Stimulated activated CD8-positive, alpha-beta memory T cell treated with anti-CD3 and anti-CD28 coated beads, Interleukin-2, amount 100 ng/mL, for 48 hours (primary cell): Measurements from ENCODE around the gene CD300LB.
"Not testable (repeated sequence)": the region's sequence is repeated elsewhere in the genome, so short reads cannot be mapped to it uniquely, and the experiment has no call there.

Experiments
- DNase-seq, 2 donors: peaks; one replicate each; pipeline ENCODE4 v3.0.0-alpha.2; 2020; ENCODE audit warnings: low read depth in 2 of 2

Gene CD300LB

DNA sequence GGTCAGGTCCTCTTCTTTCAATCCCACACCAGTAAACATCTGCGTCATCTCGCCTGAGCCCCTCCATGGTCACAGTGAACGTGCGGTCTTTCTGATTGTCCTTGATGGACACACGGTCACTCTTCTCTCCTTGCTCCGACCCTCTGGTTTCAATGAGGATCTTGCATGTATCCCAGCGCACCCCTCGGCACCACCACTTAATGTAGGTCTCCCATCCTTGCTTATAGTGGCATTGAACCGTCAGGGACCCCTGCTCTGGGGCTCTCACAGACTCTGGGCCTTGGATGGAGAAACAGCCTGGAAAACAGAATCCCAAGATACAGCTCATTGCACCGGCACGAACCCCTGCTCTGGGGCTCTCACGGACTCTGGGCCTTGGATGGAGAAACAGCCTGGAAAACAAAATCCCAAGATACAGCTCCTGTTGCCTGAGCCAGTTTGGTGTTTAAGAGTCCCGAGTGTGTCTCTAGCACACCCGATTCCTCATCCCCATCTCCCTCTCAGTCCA is 5.4 kb downstream of the CD300LB start:
- DNase-seq: no peak

DNA sequence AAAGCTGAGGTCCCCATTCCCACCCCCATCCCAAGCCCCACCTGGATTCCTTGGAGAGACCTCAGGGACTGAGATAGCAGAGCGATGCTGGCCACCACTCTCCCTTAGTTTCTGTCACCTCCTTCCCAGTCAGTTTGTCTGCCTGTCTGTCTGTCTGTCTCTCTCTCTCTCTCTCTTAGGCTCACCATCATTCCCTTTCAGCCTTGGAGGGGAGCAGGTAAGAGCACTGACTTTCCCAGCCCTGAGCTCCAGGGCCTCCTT is 5.9 kb downstream of the CD300LB start:
- no peak for DNase-seq

DNA sequence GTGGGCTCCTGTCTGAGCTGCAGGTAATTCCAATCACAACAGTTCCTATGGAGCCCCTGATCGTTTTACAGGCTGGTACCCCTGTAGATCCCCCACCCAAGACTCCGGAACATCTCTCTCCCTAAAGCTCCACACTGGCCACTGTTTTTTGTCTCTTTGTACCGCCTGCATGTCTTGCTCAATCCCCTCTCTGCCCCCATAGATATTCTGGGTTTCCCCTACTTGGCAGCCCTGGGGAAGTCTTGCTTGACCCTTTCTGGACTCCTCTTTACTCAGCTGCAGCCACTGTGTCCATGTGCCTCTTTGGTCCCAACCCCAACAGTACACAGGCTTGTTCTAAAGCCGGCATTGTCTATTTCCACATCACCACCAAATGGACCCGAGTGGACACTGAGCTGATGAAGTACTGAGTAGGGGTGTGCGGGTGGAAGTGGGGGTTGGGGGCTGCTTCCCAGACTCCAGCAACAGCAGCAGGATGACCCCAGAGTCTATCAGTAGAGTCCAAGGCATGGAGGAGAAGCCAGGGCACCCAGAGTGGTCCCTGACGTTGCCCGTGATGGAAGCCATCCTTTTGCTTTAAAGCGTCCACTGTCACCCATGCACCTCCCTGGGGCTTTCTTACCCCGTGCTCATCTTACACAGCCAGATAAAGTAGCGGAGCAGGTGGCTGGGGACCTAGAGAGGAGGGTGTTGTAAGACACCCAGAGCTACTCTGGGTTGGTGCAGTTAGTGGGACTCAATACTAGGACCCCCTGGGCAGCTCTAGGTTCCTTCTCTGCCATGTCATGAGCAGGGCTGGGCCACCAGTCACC is 6.4 kb downstream of the CD300LB start:
- no peak for DNase-seq

DNA sequence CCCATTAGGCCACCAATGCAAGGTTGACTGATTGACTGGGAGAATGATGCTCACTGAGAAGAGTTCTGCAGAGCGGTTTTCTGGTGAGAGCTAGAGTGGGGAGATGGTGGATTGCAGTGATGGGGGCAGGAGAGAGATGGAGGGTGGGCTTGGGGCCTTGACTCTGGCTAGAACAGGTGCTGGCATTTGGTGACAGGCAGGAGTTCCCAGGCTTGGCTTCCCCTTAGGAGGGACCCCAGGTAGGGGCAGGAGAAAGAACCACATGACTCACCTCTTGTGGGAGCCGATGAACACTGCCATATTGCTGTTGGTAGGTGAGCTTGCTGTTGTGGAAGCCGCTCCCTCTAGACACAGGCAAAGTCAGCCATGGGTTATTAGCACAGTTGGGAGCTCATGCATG is 8.0 kb downstream of the CD300LB start:
- DNase-seq: no peak

DNA sequence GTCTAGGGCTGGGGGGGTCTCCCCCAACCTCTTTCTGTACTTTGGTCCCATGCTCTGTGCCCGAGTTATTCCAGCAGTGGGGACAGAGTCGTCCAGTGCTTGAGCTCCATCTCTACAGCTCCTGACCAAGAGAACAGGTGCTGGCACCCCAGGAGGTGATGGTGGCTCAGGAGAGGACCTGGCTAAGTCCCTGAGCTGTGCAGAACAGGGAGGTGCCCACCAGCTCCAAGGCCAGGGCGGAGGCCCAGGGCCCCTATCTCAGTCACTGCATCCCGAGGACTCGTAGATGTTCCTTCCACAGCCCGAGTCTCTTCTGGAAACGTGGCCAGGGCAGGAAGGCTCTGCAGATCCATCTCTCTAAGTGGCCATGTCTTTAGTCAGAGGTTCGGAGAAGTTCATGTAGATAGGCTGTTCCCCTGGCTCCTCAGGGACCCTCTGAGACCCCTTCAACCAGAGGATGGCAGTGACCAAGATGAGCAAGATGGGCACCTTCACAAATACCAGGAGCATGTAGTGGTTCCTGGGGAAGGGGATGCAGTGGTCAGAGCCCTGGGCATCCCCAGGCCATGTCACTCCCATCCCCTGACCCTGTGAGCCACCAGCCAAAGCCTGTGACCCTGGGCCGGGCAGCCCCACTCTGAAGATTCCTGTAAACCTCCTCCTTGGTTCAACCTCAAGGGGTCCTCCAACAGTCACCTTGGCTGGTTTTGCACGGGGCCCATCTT is 8.7 kb downstream of the CD300LB start:
- DNase-seq: no peak

DNA sequence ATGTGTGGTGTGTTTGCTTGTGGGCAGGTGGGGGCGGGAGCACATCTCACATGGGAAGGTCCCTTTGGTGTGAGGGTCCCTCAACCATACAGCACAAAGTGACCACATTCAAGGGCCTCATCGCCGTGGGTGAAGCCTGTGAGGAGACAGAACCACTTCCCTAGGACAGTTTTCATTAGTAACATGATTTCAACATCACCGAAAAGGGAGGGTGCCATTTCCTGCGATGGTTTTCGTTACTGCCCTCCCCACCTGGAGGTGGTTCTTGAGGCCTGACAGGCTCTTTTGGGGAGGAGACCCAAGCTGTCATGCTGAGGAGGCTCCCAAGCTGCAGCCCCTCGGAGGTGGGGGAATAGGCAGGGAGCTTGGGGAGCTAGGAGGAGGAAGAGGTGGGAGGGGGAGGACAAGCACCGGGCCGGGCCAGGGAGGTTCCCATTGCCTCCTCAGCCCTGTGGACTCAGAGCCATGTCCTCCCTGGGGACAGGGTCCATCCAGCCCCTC is 9.5 kb downstream of the CD300LB start:
- DNase-seq: peak in 1 of 2 donors; percentile 17

DNA sequence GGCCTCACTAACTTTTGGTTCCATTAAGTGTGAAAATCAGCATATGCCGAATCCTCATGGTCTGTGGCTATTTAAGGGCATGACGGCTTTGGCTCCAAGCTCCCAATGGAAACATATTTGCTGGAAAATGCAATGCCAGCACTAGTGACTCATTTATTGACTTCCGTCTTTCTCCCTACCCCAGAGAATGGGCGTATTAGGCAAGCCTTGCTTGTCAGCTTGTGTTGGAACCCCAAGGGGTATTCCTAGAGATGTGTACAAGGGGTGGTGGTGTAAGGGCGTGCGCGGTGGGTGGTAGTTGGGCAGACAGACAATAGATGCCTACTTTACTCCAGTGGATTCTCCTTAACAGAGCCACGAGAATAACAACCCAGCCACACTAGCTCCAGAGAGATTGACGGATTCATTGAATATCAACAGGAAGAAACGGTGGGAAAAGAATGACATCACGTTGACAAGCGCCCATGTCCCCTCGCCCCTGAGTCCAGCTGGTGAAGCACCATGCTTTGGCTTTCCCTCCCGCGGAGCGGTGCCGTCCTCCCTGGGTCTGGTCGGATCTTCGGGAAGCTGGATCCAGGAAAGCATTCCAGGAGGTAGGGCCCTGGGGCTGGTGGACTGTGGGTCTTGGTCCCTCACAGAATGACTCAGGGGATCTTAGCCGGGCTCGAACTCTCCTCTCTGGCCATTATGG is 10.3 kb downstream of the CD300LB start:
- DNase-seq: no peak

DNA sequence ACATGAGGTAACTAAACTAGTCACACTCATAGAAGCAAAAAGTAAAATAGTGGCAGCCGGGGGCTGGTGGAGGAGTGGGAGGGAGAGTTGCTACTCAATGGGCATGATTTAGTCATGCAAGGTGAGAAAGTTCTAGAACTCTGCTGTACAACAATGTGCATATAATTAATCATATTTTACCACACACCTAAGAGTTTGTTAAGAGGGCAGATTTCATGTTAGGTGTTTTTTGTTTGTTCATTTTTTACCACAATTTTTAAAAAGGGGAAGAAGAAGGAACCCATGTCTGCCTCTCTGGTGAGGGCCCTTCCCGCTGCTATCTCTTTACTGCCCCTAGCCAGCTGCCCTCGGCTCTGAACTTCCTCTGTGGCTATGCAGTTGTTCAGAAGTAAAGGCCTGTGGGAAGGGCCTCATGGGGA is 11.2 kb downstream of the CD300LB start:
- DNase-seq: no peak

DNA sequence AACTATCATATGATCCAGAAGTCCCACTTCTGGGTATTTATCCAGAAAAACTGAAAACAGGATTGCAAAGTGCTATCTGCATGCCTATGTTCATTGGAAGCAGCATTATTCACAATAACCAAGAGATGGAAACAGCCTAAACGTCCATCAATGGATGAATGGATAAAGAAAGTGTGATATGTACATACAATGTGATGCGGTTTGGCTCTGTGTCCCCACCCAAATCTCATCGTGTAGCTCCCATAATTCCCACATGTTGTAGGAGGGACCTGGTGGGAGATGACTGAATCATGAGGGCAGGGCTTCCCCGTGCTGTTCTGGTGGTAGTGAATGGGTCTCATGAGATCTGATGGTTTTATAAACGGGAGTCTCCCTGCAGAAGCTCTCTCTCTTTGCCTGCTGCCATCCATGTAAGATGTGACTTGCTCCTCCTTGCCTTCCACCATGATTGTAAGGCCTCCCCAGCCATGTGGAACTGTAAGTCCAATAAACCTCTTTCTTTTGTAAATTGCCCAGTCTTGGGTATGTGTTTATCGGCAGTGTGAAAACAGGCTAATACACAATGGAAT is 12.8 kb downstream of the CD300LB start:
- DNase-seq: not testable (repeated sequence)

DNA sequence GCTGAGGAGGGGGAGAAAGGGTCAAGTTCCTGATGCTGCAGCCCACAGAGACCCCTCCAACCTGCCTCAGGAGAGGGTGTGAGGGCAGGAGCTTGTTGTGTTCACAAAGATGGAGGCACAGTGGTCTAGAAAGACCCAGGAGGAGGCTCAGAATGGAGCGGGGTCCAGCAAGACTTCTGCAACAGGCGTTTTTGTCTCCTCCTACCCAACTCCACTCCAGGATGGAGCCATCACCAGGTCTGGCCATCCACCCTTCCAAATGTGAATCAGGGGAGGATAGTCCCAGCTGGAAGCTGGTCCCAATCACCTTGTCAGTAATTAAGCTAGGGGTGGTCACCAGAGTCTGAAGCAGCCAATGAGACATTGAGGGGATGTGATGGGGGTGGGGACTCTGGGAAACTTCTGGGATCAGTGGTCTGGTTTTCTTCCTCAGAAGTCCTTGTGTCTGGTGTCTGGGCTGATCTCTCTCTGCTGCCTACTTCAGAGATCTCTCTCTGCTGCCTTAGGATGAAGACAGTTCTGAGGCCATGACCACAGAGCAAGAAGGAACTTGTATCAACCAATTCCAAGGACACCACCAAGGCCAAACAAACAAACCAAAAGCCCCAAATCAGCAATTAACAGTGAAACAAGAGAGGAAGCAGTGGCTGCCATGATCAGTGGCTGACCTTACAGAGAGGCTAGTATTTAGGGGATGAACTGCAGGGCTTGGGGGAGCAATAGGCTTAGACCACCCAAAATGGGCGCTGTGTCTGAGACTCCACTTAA is 14.5 kb downstream of the CD300LB start:
- no peak for DNase-seq

DNA sequence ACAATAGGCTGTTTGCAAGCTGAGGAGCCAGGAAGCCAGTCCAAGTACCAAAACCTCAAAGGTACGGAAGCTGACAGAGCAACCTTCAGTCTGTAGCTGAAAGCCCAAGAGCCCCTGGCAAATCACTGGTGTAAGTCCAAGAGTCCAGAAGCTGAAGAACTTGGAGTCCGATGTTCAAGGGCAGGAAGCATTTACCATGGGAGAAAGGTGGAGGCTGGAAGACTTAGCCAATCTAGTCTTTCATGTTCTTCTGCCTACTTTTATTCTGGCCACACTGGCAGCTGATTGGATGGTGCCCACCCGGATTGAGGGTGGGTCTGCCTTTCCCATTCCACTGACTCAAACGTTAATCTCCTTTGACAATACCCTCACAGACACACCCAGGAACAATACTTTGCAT is 15.3 kb downstream of the CD300LB start:
- no peak for DNase-seq

DNA sequence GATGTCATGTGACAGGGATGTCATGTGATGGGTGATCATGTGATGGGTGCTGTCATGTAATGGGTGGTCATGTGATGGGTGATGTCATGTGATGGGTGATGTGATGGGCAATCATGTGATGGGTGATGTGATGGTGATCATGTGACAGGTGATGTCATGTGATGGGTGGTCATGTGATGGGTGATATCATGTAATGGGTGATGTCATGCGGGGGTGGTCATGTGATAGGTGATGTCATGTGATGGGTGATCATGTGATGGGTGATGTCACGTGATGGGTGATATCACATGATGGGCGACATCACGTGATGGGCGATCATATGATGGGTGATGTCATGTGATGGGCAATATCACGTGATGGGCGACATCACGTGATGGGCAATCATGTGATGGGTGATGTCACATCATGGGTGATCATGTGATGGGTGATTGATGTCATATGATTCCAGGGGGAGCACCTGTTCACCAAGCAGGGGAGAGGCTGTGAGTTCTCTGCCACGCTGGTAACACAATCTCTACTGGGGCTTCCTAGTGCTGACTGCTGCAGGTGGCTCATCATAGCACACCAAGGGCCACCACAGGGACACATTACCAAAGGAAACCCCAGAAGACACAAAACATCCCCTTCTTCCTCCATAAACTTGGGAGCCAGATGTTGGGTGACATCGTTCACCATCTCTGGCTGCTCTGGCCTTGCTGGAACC is 16.5 kb downstream of the CD300LB start:
- DNase-seq: no peak

DNA sequence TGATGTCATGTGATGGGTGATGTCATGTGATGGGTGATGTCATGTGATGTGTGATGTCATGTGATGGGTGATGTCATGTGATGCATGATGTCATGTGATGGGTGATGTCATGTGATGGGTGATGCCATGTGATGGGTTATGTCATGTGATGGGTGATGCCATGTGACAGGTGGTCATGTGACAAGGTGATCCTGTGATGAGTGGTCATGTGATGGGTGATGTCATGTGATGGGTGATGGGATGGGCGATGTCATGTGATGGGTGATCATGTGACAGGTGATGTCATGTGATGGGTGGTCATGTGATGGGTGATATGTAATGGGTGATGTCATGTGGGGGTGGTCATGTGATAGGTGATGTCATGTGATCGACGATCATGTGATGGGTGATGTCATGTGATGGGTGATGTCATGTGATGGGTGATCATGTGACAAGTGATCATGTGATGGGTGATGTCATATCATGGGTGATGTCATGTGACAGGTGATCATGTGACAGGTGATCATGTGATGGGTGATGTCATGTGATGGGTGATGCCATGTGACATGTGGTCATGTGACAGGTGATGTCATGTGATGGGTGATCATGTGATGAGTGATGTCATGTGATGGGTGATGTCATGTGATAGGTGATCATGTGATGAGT is 17.2 kb downstream of the CD300LB start:
- no peak for DNase-seq

DNA sequence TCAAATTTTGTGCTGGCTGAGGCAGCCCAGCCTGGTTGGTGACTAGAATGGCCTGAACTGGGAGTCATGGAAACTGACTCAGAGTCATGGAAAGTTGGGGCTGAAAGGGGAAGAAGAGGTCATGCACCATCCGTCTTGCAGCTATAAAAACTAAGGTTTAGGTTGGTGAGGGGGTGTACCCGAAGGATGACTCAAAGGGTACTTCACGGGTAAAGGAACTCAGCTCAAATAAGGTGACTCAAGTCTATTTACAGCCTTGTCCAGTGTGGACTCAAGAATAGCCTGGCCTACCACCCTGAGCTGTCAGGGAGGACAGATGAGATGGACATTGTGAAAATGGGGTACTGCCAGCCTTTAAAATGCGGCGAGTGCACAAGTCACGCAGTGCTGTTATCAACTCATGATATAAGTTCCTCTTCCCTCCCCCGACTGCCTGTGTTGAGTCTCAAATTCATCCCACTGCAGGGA is 18.6 kb downstream of the CD300LB start:
- DNase-seq: no peak

DNA sequence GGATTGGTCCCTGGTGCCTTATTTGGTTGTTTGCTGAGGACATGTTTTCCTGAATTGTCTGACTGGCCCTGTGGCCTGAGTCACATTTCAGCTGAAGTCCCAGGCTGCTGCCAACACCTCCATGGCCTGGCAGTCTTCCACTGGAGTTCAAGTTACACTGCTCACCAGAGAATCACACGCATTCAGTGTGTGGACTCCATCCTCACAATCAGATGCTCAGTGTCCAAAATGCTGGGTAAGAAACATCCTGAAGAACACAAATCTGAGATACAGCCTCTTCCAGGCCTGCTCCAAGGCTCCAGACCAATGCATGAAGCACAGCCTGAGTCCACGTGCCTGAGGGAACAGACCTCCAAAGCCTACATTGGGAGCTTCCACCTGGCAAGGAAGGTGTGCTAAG is 19.2 kb downstream of the CD300LB start:
- DNase-seq: no peak

DNA sequence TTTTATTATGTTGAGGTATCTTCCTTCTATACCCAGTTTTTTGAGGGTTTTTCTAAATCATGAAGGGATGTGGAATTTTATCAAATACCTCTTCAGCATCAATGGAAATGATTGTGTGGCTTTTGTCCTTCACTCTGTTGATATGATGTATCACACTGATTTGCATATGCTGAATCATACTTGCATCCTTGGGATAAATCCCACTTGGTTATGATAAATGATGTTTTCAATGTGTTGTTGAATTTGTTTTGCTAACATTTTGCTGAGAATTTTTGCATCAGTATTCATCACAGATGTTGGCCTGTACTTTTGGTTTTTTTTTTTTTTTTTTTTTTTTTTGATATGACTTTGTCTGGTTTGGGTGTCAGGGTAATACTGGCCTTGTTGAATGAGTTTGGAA is 23.1 kb downstream of the CD300LB start:
- no peak for DNase-seq

DNA sequence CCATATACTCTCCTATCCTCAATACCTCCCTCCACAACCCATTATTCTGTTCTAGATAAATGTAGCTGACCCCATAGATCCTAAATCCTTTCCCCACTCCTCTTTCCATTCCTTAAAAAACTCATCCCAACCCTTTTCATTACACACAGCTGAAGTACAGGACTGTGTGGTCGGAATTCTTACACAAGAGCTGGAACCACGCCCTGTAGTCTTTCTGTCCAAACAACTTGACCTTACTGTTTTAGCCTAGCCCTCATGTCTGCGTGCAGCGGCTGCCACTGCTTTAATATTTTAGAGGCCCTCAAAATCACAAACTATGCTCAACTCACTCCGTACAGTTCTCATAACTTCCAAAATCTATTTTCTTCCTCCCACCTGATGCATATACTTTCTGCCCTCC is 27.3 kb downstream of the CD300LB start:
- DNase-seq: not testable (repeated sequence)

DNA sequence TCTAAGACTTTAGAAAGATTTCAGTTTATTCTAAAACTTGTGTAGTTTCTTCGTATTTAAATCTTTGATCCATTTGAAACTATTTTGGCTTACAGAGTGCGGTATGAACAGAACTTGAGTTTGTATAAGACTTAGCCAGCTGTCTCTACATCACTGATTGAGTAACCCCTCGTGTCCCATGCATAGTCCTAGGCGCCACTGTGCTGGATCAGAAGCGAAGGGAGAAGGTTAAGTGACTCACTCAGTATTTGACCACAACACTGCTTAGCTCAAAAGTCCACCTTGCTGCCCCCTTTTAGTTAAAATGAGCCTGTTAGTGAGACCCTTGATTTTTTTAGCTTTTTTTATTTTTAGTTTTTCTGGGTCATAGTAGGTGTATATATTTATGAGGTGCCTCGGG is 28.4 kb downstream of the CD300LB start:
- DNase-seq: no peak

DNA sequence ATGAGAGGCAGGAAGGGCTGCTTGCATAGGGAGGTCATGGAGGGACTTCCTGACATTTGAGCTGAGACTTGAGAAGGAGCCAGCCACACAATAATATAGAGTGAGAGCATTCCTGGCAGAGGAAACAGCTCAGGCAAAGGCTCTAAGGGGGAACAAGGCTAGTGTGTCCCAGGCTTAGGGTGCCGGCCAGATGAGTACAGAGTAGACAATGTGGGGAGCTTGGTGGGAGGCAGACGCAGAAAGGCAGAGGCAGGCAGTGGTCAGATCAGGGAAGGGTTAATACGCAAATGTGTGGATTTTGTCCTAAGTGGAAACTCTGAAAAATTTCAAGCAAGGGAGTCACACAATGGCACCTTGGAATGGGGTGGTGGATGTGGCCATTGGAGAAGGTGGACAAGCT is 31.3 kb downstream of the CD300LB start:
- DNase-seq: no peak

DNA sequence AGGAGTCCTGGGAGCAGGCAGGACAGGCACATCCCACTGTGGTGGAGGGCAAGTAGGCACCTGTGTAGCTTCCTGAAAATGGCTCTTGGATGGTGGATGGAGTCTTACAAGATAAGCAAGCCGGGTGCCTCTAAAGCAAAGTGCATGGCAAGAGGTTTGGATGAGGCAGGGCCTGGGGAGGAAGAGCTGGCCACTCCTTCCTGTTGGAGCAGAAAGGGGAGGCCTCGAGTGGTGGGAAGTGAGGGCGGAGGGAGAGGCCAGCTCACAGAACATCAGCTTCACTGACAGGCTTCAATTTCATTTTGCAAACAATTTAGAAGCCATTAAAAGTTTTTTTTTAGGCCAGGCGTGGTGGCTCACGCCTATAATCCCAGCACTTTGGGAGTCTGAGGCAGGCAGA is 33.8 kb downstream of the CD300LB start:
- no peak for DNase-seq
